A549 treated with ZK216348 at 1 μM for 4 hours (cell line): ENCODE measurements around the gene NIF3L1. TPM values are rescaled to one million over a fixed set of nuclear protein-coding genes. Genes with fewer than 3 reads are reported as not detected.

ENCODE experiments used
- total RNA-seq: library from RNA; stranded (reverse); fragments of 200-300 nt; extraction: Qiagen RNA extraction; gene quantifications from 5 replicates; pipeline ENCODE4 v1.2.3, GENCODE V29; 2022; ENCODE audit warnings: low read depth

NIF3L1 gene, protein sequence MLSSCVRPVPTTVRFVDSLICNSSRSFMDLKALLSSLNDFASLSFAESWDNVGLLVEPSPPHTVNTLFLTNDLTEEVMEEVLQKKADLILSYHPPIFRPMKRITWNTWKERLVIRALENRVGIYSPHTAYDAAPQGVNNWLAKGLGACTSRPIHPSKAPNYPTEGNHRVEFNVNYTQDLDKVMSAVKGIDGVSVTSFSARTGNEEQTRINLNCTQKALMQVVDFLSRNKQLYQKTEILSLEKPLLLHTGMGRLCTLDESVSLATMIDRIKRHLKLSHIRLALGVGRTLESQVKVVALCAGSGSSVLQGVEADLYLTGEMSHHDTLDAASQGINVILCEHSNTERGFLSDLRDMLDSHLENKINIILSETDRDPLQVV
- total RNA-seq = 37.1 to 45.2 TPM (median 41.6 TPM) in 5 replicates

DNA sequence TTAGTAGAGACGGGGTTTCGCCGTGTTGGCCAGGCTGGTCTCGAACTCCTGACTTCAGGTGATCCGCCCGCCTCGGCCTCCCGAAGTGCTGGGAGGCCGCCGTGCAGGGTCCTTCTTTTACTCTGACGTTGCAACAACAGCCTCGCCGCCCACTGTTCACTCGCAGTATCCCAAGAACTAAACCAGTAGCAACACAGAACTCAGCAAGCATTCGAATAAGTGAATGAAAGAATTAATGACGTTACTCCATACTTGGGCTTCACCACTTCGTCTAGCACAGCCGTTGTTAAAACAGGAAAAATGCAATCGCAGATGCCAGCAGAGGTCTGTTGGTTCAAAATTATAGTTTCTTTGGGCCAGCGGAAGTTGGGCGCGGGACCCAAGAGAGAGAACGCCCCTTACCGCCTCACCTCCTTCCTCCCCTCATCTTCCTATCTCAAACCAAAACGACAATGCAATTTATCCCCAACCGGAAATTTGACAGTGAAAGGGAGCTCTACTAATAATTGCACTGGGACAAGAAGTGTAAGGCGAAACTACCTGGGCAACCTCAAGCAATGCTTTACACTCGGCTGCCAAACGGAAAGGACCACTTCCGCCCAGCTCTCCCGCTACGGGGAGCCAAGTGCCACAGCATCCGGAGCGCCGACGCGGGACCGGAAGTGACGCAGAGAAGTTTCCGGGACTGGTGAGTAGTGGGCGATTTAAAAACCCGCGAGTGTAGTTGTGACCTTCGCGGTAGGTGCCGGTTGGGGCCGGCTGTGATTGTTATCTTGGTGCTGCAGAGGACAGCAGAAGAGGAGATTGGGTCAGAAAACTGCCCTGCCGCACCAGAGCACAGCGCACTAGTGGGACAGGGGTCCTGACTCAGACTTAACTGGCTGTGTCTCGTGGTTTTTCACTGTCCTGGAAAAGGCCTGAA lies at the start of gene NIF3L1, which contains the start of gene PPIL3:
Gene NIF3L1 (plus strand): TSS at position 668 of the 922 bp plus-strand sequence. CDS start 2,573 bp downstream, outside the sequence.
Gene PPIL3 (minus strand): TSS at position 374 of the 922 bp plus-strand sequence. CDS start 1,462 bp downstream, outside the sequence.

DNA sequence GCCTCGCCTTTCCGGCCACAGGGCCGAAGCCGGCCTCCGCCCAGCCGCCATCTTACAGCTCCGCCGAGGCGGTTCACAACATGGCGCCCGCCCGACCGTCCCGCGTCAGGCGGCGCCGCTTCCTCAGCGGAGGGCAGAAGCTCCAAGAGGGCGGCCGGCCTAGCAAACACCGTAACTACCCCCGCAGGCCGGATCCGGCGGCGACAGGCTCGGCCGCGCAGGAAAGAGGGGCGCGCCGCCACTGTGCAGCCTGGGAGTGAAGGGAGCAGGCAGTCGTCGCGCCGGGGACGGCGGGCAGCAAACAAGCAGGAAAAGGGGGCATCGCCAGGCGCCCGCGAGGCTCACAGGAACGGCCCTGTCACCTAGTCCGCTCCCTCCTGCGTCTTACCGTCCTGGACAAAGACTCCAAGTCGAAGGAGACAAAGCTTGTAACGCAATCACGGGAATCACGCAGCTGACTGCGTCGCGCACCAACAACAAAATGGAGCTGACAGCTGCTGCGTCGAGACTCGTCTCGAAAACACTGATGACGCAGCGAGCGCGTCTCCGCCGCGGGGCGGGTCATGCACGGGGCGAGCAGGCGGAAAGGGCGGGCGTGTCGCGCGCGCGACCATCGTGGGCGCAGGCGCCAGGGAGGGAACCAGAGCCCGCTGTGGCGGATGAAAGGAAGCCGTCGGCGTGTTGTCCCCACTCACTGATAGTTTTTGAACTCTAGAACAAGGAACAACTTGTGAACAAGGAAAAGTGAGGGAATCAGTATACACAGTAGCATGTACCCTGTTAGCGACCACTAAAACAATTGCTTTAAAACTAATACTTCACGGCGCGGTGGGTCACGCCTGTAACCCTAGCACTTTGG lies 24.8 kb upstream of the NIF3L1 start, which contains the start of gene CLK1:
Gene CLK1 (minus strand): TSS at position 483 of the 859 bp plus-strand sequence. CDS start 2,796 bp downstream, outside the sequence.

Other genes starting within 250 kb of the NIF3L1 start
- gene BZW1, start 77.5 kb upstream of the NIF3L1 start, total RNA-seq = 386 to 904 TPM (median 456 TPM) in 5 replicates
- gene CLK1, start 24.7 kb upstream of the NIF3L1 start, total RNA-seq = 34.9 to 45.0 TPM (median 39.4 TPM) in 5 replicates
- 21.4 to 25.6 TPM (median 23.9 TPM) in 5 replicates for gene PPIL3, start 294 bp upstream of the NIF3L1 start, total RNA-seq
- gene ORC2, start 74.3 kb downstream of the NIF3L1 start, total RNA-seq = 12.7 to 16.7 TPM (median 14.0 TPM) in 5 replicates
- 3.2 to 6.0 TPM (median 3.8 TPM) in 5 replicates for gene HYCC2, start 182.3 kb downstream of the NIF3L1 start, total RNA-seq
- 124 to 251 TPM (median 134 TPM) in 5 replicates for gene NDUFB3, start 182.6 kb downstream of the NIF3L1 start, total RNA-seq
- gene CFLAR, start 226.8 kb downstream of the NIF3L1 start, total RNA-seq = 80.5 to 125 TPM (median 90.3 TPM) in 5 replicates